Measurements from ENCODE around the gene LLGL2. TPM values are rescaled to one million over a fixed set of nuclear protein-coding genes. Genes with fewer than 3 reads are reported as not detected.

Gene LLGL2
- total and polyA plus RNA-seq, 8 donors: 72.3 to 565 (median 174) TPM

GRCh38 chr17:75553295-75554110 lies 28.0 kb downstream of the LLGL2 start:
- WGBS, 5 donors: 71 to 80% (median 76%) methylated on average over 8 of the region's 8 CpGs
- peak overlapping the region in 4 of 5 donors; percentile 17 to 62 (median 48) for H3K27ac ChIP-seq
- TF ChIP-seq POLR2AphosphoS5 (IDR thresholded peaks at IDR 0.05) (no peak), CTCF (IDR thresholded peaks at IDR 0.05) (no peak), EP300 (IDR thresholded peaks at IDR 0.05) (no peak)
- peaks cover 0 to 9% (median 0%) of the 10 kb centered on the region in 4 donors for H3K36me3 ChIP-seq
- intact Hi-C loops (cut with DNase I; ENCODE audit: low total_unique reads): no loop called here
- DNase-seq: no peak
- H3K4me1 ChIP-seq: peaks cover 40 to 68% (median 57%) of the 10 kb centered on the region in 4 donors
- no peaks in the 10 kb centered on the region for H3K9me3 ChIP-seq
- H3K4me3 ChIP-seq: no peak overlapping the region
- H3K27me3 ChIP-seq: no peaks in the 10 kb centered on the region

- DNase-seq: peak; percentile 51 to 58
- peak overlapping the region; percentile 62 to 85 (median 79) for H3K27ac ChIP-seq
- TF ChIP-seq CTCF (IDR thresholded peaks at IDR 0.05) (no peak), POLR2AphosphoS5 (IDR thresholded peaks at IDR 0.05) (no peak), EP300 (IDR thresholded peaks at IDR 0.05) (no peak)
- H3K4me1 ChIP-seq: peaks cover 32 to 62% (median 56%) of the 10 kb centered on the region in 4 donors
- 66 to 84% (median 76%) methylated on average over 13 to 21 of the region's 21 CpGs for WGBS, 5 donors
- H3K36me3 ChIP-seq: peaks cover 0 to 25% (median 6%) of the 10 kb centered on the region in 4 donors
- intact Hi-C loops (cut with DNase I; ENCODE audit: low total_unique reads): no loop called here
- H3K4me3 ChIP-seq: no peak overlapping the region
- no peaks in the 10 kb centered on the region for H3K27me3 ChIP-seq
- H3K9me3 ChIP-seq: no peaks in the 10 kb centered on the region
These were observed 30.2 kb downstream of the LLGL2 start for GRCh38 chr17:75555679-75556153.

GRCh38 chr17:75557075-75557851 lies 31.8 kb downstream of the LLGL2 start:
- peaks cover 0 to 34% (median 10%) of the 10 kb centered on the region in 4 donors for H3K36me3 ChIP-seq
- WGBS, 5 donors: 20 to 50% (median 23%) methylated on average over 10 to 15 of the region's 15 CpGs
- H3K4me3 ChIP-seq: no peak overlapping the region
- H3K9me3 ChIP-seq: no peaks in the 10 kb centered on the region
- peaks cover 32 to 57% (median 54%) of the 10 kb centered on the region in 4 donors for H3K4me1 ChIP-seq
- DNase-seq: peak; percentile 95
- intact Hi-C loops (cut with DNase I; ENCODE audit: low total_unique reads): no loop called here
- peak overlapping the region; percentile 67 to 85 (median 79) for H3K27ac ChIP-seq
- H3K27me3 ChIP-seq: no peaks in the 10 kb centered on the region
- TF ChIP-seq POLR2A (IDR thresholded peaks at IDR 0.05) (no peak), POLR2AphosphoS5 (IDR thresholded peaks at IDR 0.05) (peak in 1 of 3 donors; percentile 53), CTCF (IDR thresholded peaks at IDR 0.05) (no peak), EP300 (IDR thresholded peaks at IDR 0.05) (no peak)

Measured in stomach (tissue), 9 donors.